Subcutaneous adipose tissue (tissue), 4 donors: ENCODE measurements around the gene GRPR. TPM values are rescaled to one million over a fixed set of nuclear protein-coding genes. Genes with fewer than 3 reads are reported as not detected.

Source experiments
- total RNA-seq, 4 donors: library from RNA; depleted of rRNA; stranded (reverse); fragments of >200 nt; gene quantifications; one replicate each; pipeline ENCODE4 v1.1.0, GENCODE V29; 2016
- TF ChIP-seq, protein P1 (sequence below): fragments of 450-650 bp; IDR thresholded peaks from one replicate; pipeline ENCODE4 v1.5.1; 2016; ENCODE audit warnings: low read depth, mild to moderate bottlenecking, control low read depth, antibody characterized with exemption, moderate library complexity

Gene GRPR
- total RNA-seq, 4 donors from 2014 or later, result not detected

DNA sequence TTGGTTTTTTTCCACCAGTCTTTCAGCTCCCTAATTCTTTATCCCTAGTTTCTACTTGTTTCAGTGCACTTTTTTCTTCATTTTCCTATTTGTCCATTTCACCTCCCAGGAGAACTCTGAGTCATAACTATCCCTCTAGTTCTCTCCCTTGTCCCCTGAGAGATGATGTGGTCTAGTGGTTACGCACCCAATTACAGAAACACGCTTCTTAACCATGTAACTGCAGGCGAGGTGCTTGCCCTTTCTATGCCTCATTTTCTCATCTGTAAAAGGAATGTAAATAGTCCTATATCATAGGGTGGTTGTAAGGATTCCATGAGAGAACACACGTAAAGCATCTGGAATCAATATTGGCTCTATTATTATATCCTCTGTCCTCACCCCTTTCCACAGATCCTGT lies 8.8 kb upstream of the GRPR start:
- TF ChIP-seq, protein P1, sequence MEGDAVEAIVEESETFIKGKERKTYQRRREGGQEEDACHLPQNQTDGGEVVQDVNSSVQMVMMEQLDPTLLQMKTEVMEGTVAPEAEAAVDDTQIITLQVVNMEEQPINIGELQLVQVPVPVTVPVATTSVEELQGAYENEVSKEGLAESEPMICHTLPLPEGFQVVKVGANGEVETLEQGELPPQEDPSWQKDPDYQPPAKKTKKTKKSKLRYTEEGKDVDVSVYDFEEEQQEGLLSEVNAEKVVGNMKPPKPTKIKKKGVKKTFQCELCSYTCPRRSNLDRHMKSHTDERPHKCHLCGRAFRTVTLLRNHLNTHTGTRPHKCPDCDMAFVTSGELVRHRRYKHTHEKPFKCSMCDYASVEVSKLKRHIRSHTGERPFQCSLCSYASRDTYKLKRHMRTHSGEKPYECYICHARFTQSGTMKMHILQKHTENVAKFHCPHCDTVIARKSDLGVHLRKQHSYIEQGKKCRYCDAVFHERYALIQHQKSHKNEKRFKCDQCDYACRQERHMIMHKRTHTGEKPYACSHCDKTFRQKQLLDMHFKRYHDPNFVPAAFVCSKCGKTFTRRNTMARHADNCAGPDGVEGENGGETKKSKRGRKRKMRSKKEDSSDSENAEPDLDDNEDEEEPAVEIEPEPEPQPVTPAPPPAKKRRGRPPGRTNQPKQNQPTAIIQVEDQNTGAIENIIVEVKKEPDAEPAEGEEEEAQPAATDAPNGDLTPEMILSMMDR, result no peak

DNA sequence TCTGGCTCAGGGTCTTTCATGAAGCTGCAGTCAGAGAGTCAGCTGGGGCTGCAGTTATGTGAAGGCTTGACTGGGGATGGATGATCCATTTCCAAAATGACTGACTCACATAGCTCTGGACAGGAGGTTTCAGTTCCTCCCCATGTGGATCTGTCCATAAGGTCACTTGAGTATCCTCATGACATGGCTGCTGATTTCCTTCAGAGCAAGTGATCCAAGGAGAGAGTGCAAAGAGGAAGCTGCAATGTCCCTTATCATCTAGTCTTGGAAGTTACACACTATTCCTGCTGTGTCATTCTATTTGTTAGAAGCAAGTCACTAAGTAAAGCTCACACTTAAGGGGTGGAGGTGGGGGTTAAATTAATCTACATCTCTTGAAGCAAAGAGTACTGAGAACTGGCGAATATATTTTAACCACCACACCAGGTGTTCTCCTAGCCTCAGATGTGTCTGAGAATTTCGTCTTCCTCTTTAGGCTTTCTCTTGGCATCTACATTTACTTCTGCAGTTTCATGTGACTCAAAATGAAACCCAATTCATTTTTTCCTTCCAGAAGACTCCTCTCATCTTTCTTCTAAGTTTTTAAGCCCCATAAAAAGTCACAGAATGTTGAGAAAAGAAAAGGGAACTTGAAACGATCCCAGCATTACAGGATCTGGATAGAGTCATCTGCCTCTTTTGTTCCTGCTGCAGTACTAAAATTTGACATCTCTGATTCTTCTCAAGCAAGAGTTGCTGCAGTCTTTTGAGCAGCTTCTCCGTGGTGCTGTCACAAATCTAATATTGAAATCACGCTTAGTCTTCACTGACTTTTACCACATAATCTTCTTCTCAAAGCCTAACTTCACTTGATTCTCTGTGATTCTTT lies 3.8 kb upstream of the GRPR start:
- TF ChIP-seq, protein P1, result no peak

DNA sequence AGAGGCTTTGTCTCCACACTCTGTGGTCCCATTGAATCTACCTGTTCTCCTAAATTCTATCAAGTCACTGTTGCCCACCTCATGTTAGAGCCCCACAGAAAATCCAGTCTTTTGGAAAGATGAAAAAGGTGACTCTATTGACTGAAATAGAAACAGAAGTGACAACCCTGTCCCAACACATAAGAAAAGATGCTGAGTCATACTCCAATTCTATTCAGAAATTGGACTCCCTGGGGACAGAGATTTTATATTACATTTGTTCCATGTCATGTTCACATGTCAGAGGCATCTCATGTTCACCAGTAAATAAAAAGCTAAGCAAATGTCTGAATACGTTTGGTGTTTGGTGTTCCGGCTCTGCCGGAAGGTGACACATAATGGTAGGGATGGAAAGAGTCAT lies 2.9 kb upstream of the GRPR start:
- TF ChIP-seq, protein P1, result no peak

DNA sequence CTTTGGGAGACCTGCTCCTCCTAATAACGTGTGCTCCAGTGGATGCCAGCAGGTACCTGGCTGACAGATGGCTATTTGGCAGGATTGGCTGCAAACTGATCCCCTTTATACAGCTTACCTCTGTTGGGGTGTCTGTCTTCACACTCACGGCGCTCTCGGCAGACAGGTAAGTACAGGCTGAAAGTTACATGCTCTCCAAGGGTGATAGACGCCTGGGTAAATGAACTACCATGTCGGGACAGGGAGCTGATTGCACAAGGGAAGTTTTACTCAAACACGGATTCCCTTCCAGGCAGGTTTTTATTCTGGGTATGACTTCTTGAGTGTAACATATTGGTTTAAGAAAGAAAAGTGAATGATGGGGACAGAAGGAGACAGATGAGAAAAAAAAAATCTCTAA lies 836 bp downstream of the GRPR start:
- TF ChIP-seq, protein P1, result no peak

DNA sequence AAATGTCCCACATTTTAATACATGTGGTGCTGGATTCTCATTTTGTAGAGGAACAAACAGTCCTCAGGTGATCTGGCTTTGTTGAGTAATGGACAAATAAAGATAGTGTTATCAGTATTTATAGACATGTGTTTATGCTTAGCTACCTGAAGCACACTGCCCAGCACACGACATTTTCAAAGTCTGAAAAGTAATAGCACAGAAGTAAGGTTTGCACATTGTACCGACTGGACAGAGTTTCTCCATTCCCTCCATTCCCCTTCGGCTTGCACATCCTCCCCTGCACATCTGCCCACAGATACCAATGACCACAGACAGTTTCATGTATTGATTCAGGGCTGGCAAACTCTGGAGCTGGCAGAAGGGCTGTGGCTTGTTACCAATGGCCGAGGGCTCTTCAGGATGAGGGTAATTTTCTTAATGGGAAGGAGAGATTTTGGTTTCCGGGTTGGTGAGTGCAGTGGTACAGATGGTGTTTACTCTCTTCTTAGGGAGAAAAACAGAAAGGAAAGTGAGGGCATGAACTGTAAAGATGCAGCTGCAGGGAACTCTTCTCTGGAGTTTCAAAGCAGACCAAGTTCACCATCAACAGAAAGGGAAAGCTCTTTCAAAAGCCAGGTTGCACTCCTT lies 2.3 kb downstream of the GRPR start:
- TF ChIP-seq, protein P1, result no peak

DNA sequence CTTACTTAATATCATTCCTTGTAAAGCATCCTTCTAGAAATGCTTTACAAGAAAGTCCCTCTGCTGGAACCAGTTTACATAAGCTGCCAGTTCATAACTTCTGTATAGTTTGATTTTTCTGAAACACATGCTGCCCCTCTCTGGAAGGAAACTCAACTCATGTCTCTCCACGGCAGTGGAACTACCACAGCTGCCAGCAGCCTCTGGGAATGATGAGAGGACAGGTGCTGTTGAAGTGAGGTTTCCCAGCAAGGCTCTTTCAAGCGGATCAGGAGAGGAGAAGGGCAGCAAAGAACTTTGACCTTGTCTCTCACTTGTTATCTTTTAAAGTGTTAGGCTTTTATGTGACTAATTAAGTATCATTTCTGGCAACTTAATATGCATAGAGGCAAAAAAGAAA lies 7.3 kb downstream of the GRPR start:
- TF ChIP-seq, protein P1, result no peak

DNA sequence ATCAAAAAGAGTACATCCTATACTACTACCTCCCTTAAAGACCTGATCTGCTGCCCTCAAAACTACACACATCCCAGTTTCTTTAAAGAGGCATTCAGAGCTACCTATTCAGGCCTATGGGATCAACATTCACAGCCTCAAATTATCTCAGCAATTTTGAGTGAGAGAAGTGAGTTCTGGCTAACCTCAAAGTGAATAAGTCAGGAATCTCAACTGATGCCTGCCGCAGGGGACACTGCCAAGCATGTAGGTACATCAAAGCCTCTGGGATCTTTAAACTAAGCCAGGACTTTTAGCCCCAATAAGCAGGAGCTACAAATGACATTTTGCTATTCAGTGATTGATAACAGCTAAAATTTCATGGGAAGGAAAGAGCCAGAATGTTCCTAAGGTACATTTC lies 11.6 kb downstream of the GRPR start:
- TF ChIP-seq, protein P1, result no peak
